ENCODE measurements around the gene CHD1L.
"Not testable (repeated sequence)": the region's sequence is repeated elsewhere in the genome, so short reads cannot be mapped to it uniquely, and the experiment has no call there.

CHD1L gene

GRCh38 chr1:147235822-147236221 lies 6.7 kb upstream of the CHD1L start:
- no peak for DNase-seq

DNA sequence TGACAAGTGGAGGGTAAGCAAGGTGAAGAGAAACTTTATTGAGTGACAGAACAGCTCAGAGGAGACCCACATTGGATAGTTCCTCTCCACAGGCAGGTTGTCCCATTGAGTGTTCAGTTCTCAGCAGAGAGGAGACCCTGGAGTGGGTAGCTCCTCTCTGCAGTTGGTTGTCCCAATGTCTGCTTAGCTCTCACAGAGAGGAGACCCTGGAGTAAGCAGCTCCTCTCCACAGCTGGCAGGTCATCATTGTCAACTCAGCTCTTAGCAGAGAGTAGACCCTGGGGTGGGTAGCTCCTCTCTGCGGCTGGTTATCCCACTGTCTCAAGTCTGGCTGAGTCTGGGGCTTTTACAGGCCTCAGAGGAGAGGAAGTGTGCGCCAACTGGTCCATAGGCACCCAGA lies 6.0 kb upstream of the CHD1L start:
- no peak for DNase-seq

DNA sequence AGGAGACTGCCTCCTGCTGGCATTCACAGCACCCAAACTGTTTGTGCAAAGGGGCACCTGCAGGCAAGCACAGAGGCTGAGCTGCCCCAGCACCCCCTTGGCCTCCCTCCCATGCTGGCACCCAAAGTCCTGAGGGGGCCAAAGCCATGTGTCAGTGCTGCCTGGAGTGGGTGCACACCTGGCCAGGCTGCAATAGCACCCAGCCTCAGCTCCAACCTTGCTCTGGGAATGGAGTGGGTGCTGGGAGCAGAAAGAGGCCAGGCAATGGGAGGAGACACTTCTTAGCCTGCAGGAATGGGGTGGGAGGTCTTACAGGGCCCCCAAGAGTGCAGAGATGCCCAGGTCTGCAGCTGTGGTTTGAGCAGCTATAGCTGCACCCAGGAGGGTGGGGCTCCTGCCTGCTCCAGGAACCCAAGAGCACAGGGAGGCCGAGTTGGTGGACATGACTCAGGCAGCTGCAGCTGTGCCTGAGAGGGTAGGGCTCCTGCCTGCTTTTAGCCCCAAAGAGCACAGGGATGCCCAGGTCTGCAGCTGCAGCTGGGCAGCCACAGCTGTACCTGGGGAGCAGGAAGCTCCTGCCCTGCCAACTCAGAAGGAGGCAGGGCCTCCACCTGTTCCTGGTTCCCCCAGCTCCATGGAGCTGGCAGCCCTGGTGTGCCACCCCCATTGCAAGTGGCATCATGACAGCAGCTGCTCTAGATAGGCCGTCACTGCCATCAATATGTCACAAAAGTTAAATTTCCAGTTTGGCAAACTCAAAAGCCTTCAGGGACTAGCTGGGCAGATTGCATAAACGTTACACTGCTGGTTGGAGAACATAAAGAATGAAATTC lies 5.3 kb upstream of the CHD1L start:
- DNase-seq: no peak

GRCh38 chr1:147238053-147238902 lies 4.2 kb upstream of the CHD1L start:
- DNase-seq: no peak

DNA sequence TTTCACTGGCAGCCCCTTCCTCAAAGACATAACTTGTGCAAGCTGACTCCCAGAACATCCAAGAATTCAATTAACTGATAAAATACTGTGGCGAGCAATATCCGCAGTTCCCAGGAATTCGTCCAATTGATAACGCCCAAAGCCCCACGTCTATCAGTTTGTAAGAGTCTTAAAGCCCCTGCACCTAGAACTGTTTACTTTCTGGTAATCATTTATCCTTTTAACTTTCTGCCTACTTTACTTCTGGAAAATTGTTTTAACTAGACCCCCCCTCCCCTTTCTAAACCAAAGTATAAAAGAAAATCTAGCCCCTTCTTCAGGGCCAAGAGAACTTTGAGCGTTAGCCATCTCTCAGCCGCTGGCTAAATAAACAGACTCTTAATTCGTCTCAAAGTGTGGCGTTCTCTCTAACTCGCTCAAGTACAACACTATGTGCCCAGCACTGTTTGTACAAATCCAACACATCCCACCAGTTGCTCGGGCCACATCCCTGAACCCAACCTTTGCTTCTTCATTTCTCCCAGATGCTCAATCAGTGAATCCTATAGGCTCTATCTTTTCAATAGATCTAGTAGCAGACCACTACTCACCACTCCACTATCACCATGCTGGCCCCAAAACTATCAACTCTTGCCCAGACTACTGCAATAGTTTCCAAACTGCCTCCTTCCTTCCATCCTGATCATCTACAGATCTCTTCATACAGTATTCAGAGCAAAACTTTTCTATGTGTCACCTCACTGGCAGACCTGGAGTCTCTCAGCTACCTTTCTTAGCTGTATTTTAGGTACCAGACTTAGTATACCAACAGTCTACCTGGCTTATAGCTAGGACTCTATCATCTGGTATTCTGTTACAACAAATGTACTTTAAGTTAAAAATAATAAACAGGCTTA lies 3.3 kb upstream of the CHD1L start:
- DNase-seq: no peak

- not testable (repeated sequence) for DNase-seq
Observed at GRCh38 chr1:147240131-147240721, 2.3 kb upstream of the CHD1L start.

DNA sequence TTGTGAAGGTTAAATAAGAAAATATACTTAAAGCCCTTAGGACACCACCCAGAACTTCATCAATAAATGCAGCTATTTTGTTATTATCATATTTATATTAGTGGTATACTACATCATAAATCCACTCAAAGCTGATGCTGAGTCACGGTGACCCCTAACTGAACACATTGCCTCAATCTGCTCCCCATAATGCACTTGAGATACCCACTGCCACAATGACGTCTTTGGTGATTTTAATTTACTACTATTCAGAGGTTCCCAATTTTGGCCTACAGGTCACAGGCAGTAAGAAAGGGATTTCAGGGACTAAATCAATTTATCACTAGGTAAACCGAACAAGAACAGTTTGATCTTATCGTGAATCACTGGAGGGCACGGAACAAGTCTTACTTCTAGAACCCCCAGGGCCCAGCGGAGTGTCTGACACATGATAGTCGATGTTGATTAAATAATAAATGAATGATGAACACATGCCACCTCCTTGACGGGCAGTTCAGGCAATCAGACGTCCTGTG lies 493 bp upstream of the CHD1L start:
- DNase-seq: no peak

DNA sequence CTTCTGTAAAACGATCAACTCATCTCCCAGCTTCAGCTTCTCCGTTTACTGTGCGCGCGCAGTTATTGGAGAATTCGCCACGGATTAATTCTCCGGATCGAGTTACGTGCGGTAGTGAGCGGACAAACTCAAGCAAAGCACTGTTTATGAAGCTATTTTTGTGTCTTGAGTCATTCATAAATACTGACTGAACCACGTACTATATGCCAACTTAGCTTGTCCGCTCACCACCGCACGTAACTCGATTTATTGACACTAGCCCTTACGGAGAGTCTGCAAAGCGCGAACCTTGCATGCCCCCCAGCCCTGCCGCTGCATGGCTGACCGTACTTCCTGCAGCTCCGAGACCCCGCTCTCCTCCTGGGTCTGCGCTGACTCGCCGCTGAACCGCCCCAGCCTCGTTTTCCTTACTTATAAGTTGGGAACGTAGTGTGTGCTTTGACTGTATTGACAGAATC lies 773 bp downstream of the CHD1L start:
- no peak for DNase-seq

- DNase-seq: no peak
Observed at GRCh38 chr1:147243841-147244240, 1.4 kb downstream of the CHD1L start.

- DNase-seq: no peak
Observed at GRCh38 chr1:147245129-147245528, 2.6 kb downstream of the CHD1L start.

GRCh38 chr1:147245586-147246021 lies 3.1 kb downstream of the CHD1L start:
- DNase-seq: no peak

DNA sequence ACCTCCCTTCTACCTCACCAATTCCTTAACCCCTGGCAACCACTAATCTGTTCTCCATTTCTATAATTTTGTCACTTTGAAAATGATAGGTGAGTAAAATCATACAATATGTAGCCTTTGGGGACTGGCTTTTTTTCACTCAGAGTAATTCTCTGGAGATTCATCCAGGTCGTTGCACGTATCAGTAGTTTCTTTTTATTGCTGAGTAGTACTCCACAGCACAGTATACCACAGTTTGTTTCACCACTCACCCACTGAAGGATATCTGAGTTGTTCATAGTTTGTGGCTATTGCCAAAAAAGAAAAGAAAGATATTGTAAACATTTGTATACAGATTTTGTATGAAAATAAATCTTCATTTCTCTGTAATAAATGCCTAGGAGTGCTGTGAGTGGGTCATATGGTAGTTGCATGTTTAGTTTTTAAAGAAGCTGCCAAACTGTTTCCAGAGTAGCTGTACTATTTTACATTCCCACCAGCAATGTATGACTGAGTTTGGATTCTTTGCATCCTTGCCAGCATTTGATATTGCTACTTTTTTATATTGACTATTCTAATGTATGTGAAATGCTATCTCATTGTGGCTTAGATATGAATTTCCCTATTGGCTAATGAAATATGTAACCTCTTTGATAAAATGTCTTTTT lies 3.7 kb downstream of the CHD1L start:
- no peak for DNase-seq

GRCh38 chr1:147246910-147247655 lies 4.6 kb downstream of the CHD1L start:
- DNase-seq: no peak

DNA sequence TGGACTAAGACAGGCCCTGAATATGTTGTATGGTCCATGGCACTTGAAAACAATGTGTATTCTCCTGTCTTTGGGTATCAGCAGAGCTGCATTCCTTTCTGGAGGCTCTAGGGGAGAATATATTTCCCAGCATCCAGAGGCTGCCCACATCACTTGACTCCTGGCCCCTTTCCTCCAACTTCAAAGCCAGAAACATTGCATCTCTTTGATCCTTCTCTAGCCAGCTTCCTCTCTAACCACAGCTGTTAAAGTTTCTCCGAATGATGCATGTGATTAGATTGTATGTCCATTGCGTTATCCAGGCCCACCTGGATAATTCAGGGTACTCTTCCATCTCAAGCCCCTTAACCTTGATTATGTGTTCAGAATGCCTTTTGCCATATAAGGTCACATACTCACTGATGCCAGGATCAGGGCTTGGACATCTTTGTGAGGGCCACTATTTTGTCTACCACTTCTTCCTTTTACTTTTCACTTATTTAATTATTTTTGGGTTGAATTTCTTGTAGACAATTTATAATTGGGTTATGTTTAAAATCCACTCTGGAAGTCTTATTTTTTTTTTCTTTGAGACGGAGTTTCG lies 5.3 kb downstream of the CHD1L start:
- no peak for DNase-seq

GRCh38 chr1:147252540-147252939 lies 10.1 kb downstream of the CHD1L start:
- no peak for DNase-seq

- DNase-seq: no peak
Observed at GRCh38 chr1:147260956-147261355, 18.5 kb downstream of the CHD1L start.

- no peak for DNase-seq
Observed at GRCh38 chr1:147264158-147264768, 21.8 kb downstream of the CHD1L start.

- DNase-seq: no peak
Observed at GRCh38 chr1:147266381-147266780, 23.9 kb downstream of the CHD1L start.

DNA sequence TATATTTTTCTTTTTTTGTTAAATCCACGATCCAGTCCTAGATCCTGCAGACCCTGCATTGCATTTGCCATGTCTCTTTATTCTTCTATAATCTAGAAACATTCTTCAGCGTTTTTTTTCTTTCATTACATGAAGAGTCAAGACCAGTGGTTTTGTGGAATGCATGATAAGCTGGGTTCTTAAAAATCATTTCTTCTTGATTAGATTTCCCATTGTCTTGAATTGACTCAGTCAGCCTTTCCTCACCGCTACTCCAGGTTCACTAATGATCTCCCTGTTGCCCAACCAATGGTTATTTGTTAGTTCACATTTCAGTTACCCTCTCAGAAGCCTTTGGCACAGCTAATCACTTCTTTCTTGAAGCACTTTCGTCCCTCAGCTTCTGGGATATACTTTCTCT lies 25.2 kb downstream of the CHD1L start:
- no peak for DNase-seq

GRCh38 chr1:147270721-147271120 lies 28.2 kb downstream of the CHD1L start:
- DNase-seq: no peak
